A673 (cell line): ENCODE measurements around the gene NELFE. TPM values are rescaled to one million over a fixed set of nuclear protein-coding genes. Genes with fewer than 3 reads are reported as not detected.

ENCODE experiments used
- BruUV-seq: library from RNA; stranded (reverse); fragments of 400-500 nt; replicated peaks from 2 replicates; lab custom pipeline; 2021; lab: Mats Ljungman, UMichigan
- CTCF ChIA-PET: fragments of 300-600 bp; sonication (Branson Sonifier 250); formaldehyde crosslinking; loops from one replicate; lab custom pipeline; 2022; ENCODE audit warnings: antibody characterized with exemption; lab: Charles Lee
- POLR2A ChIA-PET: fragments of 300-600 bp; sonication (Branson Sonifier 250); formaldehyde crosslinking; loops from one replicate; lab custom pipeline; 2022; ENCODE audit warnings: antibody characterized with exemption; ENCODE audit not compliant: low non-redundant PET; lab: Charles Lee
- DNase-seq: peaks from one replicate; pipeline ENCODE4 v3.0.0-alpha.2; 2015; ENCODE audit warnings: low spot score
- H3K27ac ChIP-seq: fragments of 200-600 bp; sonication (generic); 2 replicates; pipeline ENCODE4 v1.5.1; 2016; ENCODE audit warnings: mixed run types, low read depth, mild to moderate bottlenecking, mixed read lengths, antibody characterized with exemption, low read length; ENCODE audit not compliant: poor library complexity, severe bottlenecking
- H3K27me3 ChIP-seq: fragments of 200-600 bp; sonication (generic); replicated peaks from 2 replicates; pipeline ENCODE4 v1.6.1; 2017; ENCODE audit warnings: mixed run types, low read depth, mild to moderate bottlenecking, mixed read lengths, antibody characterized with exemption, low read length; ENCODE audit not compliant: insufficient read depth, poor library complexity
- H3K36me3 ChIP-seq: fragments of 200-600 bp; sonication (generic); 2 replicates; pipeline ENCODE4 v1.6.1; 2016; ENCODE audit warnings: mixed run types, mild to moderate bottlenecking, mixed read lengths, antibody characterized with exemption, low read length; ENCODE audit not compliant: insufficient read depth, poor library complexity, severe bottlenecking
- H3K4me1 ChIP-seq: fragments of 200-600 bp; sonication (generic); 2 replicates; pipeline ENCODE4 v1.6.1; 2017; ENCODE audit warnings: mixed run types, mild to moderate bottlenecking, mixed read lengths, antibody characterized with exemption, low read length; ENCODE audit not compliant: insufficient read depth, poor library complexity, severe bottlenecking
- H3K4me3 ChIP-seq: fragments of 200-600 bp; sonication (generic); 2 replicates; pipeline ENCODE4 v1.5.1; 2016; ENCODE audit warnings: low read depth, mixed run types, mild to moderate bottlenecking, mixed read lengths, low read length; ENCODE audit not compliant: poor library complexity, severe bottlenecking
- H3K9me3 ChIP-seq: fragments of 200-600 bp; sonication (generic); 2 replicates; pipeline ENCODE4 v1.6.1; 2016; ENCODE audit warnings: mixed run types, low read depth, mild to moderate bottlenecking, mixed read lengths, antibody characterized with exemption, low read length; ENCODE audit not compliant: poor library complexity, severe bottlenecking
- EZH2 ChIP-seq: fragments of 200-600 bp; sonication (generic); IDR thresholded peaks from 2 replicates; pipeline ENCODE4 v1.6.1; 2017; ENCODE audit warnings: borderline replicate concordance, low read depth, mild to moderate bottlenecking, mixed read lengths, antibody characterized with exemption, low read length; ENCODE audit not compliant: poor library complexity, severe bottlenecking
- intact Hi-C: fragments of 100-400 bp; cut with micrococcal nuclease; formaldehyde crosslinking; loops from one replicate; pipeline ENCODE4 v1.10.0; 2022; ENCODE audit not compliant: unreplicated experiment
- total RNA-seq: library from RNA; stranded (reverse); gene quantifications from 2 replicates; pipeline ENCODE4 v1.2.3, GENCODE V29; 2021
- TF ChIP-seq, protein P1 (sequence below): fragments of 300-800, 200-600 bp; sonication (generic); conservative IDR thresholded peaks from 2 replicates; pipeline ENCODE4 v1.5.1; 2017; ENCODE audit warnings: low read depth, mild to moderate bottlenecking, antibody characterized with exemption, low read length, moderate library complexity, mixed read lengths

The NELFE gene
- total RNA-seq, 1 experiment from 2014 or later = 94.3 TPM

GRCh38 chr6:31919624-31920303 is 39.0 kb downstream of the NELFE start:
- no TSS peak for BruUV-seq
- H3K27me3 ChIP-seq = no peaks in the 10 kb centered on the region
- TF ChIP-seq EZH2 = no peak
- TF ChIP-seq, protein P1, sequence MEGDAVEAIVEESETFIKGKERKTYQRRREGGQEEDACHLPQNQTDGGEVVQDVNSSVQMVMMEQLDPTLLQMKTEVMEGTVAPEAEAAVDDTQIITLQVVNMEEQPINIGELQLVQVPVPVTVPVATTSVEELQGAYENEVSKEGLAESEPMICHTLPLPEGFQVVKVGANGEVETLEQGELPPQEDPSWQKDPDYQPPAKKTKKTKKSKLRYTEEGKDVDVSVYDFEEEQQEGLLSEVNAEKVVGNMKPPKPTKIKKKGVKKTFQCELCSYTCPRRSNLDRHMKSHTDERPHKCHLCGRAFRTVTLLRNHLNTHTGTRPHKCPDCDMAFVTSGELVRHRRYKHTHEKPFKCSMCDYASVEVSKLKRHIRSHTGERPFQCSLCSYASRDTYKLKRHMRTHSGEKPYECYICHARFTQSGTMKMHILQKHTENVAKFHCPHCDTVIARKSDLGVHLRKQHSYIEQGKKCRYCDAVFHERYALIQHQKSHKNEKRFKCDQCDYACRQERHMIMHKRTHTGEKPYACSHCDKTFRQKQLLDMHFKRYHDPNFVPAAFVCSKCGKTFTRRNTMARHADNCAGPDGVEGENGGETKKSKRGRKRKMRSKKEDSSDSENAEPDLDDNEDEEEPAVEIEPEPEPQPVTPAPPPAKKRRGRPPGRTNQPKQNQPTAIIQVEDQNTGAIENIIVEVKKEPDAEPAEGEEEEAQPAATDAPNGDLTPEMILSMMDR = no peak
- H3K36me3 ChIP-seq = no peaks in the 10 kb centered on the region
- CTCF ChIA-PET = interaction anchor here (0.5 to 0.7 kb wide), 2 partner anchors 11 to 526 kb away, joined by 3 to 4 read pairs; no protein-coding TSS in a partner anchor
- DNase-seq = no peak
- POLR2A ChIA-PET = no interaction called here
- H3K27ac ChIP-seq = no peak overlapping the region
- no peaks in the 10 kb centered on the region for H3K9me3 ChIP-seq
- no peak overlapping the region for H3K4me3 ChIP-seq
- no peaks in the 10 kb centered on the region for H3K4me1 ChIP-seq
- intact Hi-C loops = no loop called here

GRCh38 chr6:31918069-31918720 is 40.6 kb downstream of the NELFE start:
- BruUV-seq = no TSS peak
- intact Hi-C loops = no loop called here
- H3K27ac ChIP-seq = no peak overlapping the region
- H3K9me3 ChIP-seq = no peaks in the 10 kb centered on the region
- no peaks in the 10 kb centered on the region for H3K36me3 ChIP-seq
- POLR2A ChIA-PET = interaction anchor here (0.6 to 0.7 kb wide), 3 partner anchors 41 to 1900 kb away, joined by 3 to 5 read pairs (median 3); partner anchors contain the start of genes NELFE and SKIC2
- no peaks in the 10 kb centered on the region for H3K27me3 ChIP-seq
- no peaks in the 10 kb centered on the region for H3K4me1 ChIP-seq
- TF ChIP-seq, protein P1 = no peak
- TF ChIP-seq EZH2 = no peak
- H3K4me3 ChIP-seq = no peak overlapping the region
- DNase-seq = no peak
- CTCF ChIA-PET = no interaction called here

DNA sequence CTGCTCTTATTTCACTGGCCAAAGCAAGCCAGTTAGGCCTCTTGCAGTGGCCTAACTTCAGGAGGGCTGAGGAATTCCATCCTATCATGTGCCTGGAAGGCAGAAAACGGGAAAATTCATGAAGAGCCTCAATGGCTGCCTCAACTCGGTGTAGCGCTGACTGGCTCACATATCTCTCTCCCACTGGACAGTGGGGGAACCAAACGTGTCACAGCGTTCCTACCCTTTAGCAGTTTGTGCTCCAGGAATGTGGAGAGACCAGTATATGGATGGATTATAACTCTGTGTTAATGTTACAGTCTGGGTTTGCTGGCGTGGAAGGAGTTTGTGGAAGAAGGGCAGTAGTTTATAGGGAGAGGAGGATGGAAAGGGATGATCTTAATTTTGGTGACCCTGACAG is 43.0 kb downstream of the NELFE start:
- TF ChIP-seq, protein P1 = no peak
- no peak for TF ChIP-seq EZH2
- intact Hi-C loops = no loop called here
- CTCF ChIA-PET = no interaction called here
- H3K4me1 ChIP-seq = no peaks in the 10 kb centered on the region
- no peaks in the 10 kb centered on the region for H3K36me3 ChIP-seq
- POLR2A ChIA-PET = no interaction called here
- no TSS peak for BruUV-seq
- no peak overlapping the region for H3K4me3 ChIP-seq
- no peaks in the 10 kb centered on the region for H3K9me3 ChIP-seq
- no peak overlapping the region for H3K27ac ChIP-seq
- DNase-seq = no peak
- no peaks in the 10 kb centered on the region for H3K27me3 ChIP-seq
